DLD1 (cell line): ENCODE results near the gene NOPCHAP1.
"Not testable (repeated sequence)": the region's sequence is repeated elsewhere in the genome, so short reads cannot be mapped to it uniquely, and the experiment has no call there.

Source experiments
- in situ Hi-C: cut with HindIII; loops from 2 replicates; pipeline ENCODE4 v1.10.0; 2017; ENCODE audit warnings: low sequenced_read_pairs

The NOPCHAP1 gene

GRCh38 chr12:104986022-104986941, at the start of gene NOPCHAP1:
NOPCHAP1 (plus strand) TSS chr12:104986316; CDS start chr12:104986353, 37 bp downstream.
- in situ Hi-C loops, result no loop called here

- in situ Hi-C loops, result loop anchor here (10.0 kb wide), 1 partner anchor 66 kb away; no protein-coding TSS in a partner anchor
Observed at GRCh38 chr12:104938371-104938770, 47.7 kb upstream of the NOPCHAP1 start.

- in situ Hi-C loops, result loop anchor here (10.0 kb wide), 1 partner anchor 66 kb away; no protein-coding TSS in a partner anchor
Observed at GRCh38 chr12:104939089-104939488, 47.0 kb upstream of the NOPCHAP1 start.

GRCh38 chr12:104941454-104941853, 44.7 kb upstream of the NOPCHAP1 start:
- in situ Hi-C loops, result no loop called here

- in situ Hi-C loops, result no loop called here
Observed at GRCh38 chr12:104942075-104942474, 44.0 kb upstream of the NOPCHAP1 start.

- in situ Hi-C loops, result not testable (repeated sequence)
Observed at GRCh38 chr12:104943401-104943800, 42.7 kb upstream of the NOPCHAP1 start.

- in situ Hi-C loops, result no loop called here
Observed at GRCh38 chr12:104944252-104944651, 41.9 kb upstream of the NOPCHAP1 start.

- in situ Hi-C loops, result not testable (repeated sequence)
Observed at GRCh38 chr12:104948716-104949115, 37.4 kb upstream of the NOPCHAP1 start.

GRCh38 chr12:104951759-104952509, 34.2 kb upstream of the NOPCHAP1 start:
- in situ Hi-C loops, result no loop called here

GRCh38 chr12:104952816-104953215, 33.3 kb upstream of the NOPCHAP1 start:
- in situ Hi-C loops, result no loop called here

- in situ Hi-C loops, result no loop called here
Observed at GRCh38 chr12:104953323-104953722, 32.8 kb upstream of the NOPCHAP1 start.

- in situ Hi-C loops, result no loop called here
Observed at GRCh38 chr12:104955703-104956102, 30.4 kb upstream of the NOPCHAP1 start.

GRCh38 chr12:104956870-104957718, 29.0 kb upstream of the NOPCHAP1 start:
- in situ Hi-C loops, result no loop called here

- in situ Hi-C loops, result no loop called here
Observed at GRCh38 chr12:104957719-104958000, 28.5 kb upstream of the NOPCHAP1 start.

- in situ Hi-C loops, result no loop called here
Observed at GRCh38 chr12:104958001-104958804, 27.9 kb upstream of the NOPCHAP1 start, which contains the start of gene SLC41A2. SLC41A2 (minus strand) TSS chr12:104958290; CDS start chr12:104928527, 29,763 bp downstream.

- in situ Hi-C loops, result no loop called here
Observed at GRCh38 chr12:104958805-104959334, 27.2 kb upstream of the NOPCHAP1 start.

- in situ Hi-C loops, result no loop called here
Observed at GRCh38 chr12:104959335-104959841, 26.7 kb upstream of the NOPCHAP1 start.

GRCh38 chr12:104960464-104960863, 25.7 kb upstream of the NOPCHAP1 start:
- in situ Hi-C loops, result no loop called here

GRCh38 chr12:104963757-104964156, 22.4 kb upstream of the NOPCHAP1 start:
- in situ Hi-C loops, result no loop called here
